ENCODE results near the gene PCCA. TPM values are rescaled to one million over a fixed set of nuclear protein-coding genes. Genes with fewer than 3 reads are reported as not detected.
"Not testable (repeated sequence)": the region's sequence is repeated elsewhere in the genome, so short reads cannot be mapped to it uniquely, and the experiment has no call there.

The PCCA gene
- total RNA-seq, 2 donors from 2014 or later = 10.9 to 12.6 TPM

DNA sequence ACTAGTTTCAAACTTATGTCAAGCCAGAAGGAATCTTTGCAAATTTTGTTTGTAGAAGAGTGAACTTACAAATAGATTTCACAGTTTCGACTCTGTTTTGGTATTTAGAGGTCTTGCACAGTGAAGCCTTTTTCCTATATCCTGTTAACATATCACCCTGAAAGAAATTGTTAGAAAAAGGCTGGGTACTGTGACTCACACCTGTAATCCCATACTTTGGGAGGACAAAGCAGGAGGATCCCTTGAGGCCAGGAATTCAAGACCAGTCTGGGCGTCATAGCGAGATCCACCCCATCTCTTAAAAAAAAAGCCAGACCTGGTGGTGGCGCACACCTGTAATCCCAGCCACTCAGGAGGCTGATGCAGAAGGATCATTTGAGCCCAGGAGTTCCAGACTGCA is 275.7 kb downstream of the PCCA start:
- ATAC-seq (no peak), DNase-seq (ENCODE audit: low spot score in 2 of 2) (no peak)
- H3K27ac Mint-ChIP-seq = no peak overlapping the region
- H3K9me3 Mint-ChIP-seq = no peaks in the 10 kb centered on the region
- H3K36me3 Mint-ChIP-seq = peaks cover 0 to 3% of the 10 kb centered on the region in 2 donors

DNA sequence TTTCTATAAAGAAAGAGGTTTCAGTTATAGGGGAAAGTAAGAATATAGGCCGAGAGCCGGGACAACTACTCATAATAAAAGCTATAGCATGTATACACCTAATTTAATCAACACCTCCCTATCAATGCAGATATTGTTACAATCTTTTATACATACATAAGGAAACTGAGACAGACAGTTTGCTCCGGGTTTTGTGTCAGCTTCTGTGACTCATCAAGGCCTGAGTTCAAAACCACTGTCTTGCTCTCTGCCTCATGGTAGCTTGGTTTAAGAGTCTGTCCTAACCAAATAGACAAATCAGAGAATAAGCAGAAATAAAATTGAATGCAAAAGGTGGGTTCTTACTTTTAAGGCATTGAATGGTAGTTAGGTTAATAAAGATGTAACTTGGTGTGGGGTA is 276.8 kb downstream of the PCCA start:
- ATAC-seq (peak; percentile 23 to 47), DNase-seq (ENCODE audit: low spot score in 2 of 2) (no peak)
- Mint-ChIP-seq H3K27ac (peak overlapping the region in 1 of 2 donors; percentile 2), H3K36me3 (peaks cover 0 to 4% of the 10 kb centered on the region in 2 donors), H3K9me3 (no peaks in the 10 kb centered on the region)

DNA sequence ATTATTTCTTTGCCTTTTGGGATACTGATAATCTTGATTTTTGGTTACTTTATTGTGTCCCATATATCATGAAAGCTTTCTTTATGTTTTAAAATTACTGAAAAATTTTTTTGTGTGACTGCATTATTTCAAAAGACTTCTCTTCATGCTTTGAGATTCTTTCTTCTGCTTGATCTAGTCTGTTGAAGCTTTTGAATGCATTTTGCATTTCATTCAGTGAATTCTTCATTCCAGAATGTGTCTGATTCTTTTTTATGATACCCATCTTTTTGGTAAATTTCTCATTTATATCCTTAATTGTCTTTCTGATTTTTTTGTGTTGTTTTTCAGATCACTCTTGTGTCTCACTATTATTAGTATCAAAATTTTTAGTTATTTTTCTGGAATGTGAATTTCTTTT is 289.6 kb downstream of the PCCA start:
- Mint-ChIP-seq H3K36me3 (peaks cover 44 to 46% of the 10 kb centered on the region in 2 donors), H3K27ac (no peak overlapping the region), H3K9me3 (peaks cover 17 to 25% of the 10 kb centered on the region in 2 donors)
- DNase-seq (ENCODE audit: low spot score in 2 of 2) (no peak), ATAC-seq (no peak)

DNA sequence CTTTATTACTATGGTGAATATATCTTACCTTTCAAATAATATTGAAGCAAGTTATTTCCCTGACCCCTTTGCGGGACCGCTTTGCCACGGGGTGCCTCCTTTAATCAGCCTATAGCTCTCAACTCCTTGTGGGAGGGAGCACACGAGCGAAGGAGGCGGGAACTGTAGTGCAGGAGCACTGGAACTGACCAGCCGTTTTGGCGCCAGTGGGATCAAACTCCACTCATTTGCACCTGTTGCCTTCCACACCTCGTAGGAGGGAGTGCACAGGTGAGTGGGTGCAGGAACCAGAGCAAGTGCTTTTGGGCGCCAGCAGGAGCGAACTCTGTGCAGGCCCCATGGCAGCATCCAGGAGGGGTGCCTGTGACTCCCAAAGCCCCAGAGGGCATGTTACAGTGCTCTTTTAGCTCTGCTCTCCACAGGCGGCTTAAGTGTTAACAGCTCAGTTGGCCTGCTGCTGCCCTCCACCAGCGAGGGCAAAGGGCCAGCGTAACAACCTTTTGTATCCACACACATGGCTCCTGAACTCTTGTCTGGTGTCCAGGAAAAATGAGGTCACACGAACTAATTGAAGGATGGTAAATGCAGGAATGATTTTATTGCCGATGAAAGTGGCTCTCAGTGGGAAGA is 292.8 kb downstream of the PCCA start:
- peaks cover 10 to 18% of the 10 kb centered on the region in 2 donors for H3K9me3 Mint-ChIP-seq
- no peak overlapping the region for H3K27ac Mint-ChIP-seq
- H3K36me3 Mint-ChIP-seq = peaks cover 26 to 28% of the 10 kb centered on the region in 2 donors
- ATAC-seq (no peak), DNase-seq (ENCODE audit: low spot score in 2 of 2) (no peak)

DNA sequence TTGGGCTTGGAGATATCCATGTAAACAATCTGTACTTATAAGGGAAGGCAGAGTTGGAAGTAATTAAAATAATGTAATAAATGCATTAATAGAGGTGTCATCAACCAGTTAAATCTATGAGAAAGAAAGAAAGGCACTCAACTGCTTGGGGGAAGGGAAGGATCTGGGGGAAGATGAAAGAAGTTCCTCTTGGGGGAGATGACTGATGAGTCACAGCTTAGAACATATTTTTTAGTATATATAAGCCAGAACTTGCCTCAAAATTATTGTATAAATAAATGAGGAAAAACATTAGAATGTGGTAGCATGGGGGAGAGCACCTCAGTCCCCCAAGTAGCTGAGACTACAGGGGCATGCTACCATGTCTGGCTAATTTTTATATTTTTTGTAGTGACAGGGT is 293.9 kb downstream of the PCCA start:
- ATAC-seq (no peak), DNase-seq (ENCODE audit: low spot score in 2 of 2) (no peak)
- H3K36me3 Mint-ChIP-seq = peaks cover 19 to 25% of the 10 kb centered on the region in 2 donors
- H3K27ac Mint-ChIP-seq = peak overlapping the region in 1 of 2 donors; percentile 1
- H3K9me3 Mint-ChIP-seq = peaks cover 5 to 17% of the 10 kb centered on the region in 2 donors

DNA sequence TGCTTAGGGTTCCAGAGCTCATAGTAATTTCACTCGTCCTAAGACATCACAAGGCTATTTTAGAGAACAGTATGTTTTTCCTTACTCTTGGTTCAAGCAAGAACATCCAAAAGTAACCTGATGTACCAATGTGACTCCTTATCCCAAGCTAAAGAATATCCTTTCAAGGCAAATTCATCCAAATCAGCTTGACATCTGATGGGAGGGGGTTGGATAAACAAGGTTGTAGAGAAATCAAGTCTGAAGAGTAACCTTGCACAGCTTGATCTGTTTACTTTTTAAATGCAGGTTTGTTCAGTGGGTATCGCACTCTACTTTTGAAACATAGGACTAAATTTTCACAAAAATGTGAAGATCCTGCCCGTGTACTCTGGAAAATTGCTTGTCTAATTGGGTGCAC is 298.5 kb downstream of the PCCA start:
- no peak overlapping the region for H3K27ac Mint-ChIP-seq
- H3K9me3 Mint-ChIP-seq = no peaks in the 10 kb centered on the region
- H3K36me3 Mint-ChIP-seq = peaks cover 0 to 10% of the 10 kb centered on the region in 2 donors
- no peak for ATAC-seq
- no peak for DNase-seq (ENCODE audit: low spot score in 2 of 2)

DNA sequence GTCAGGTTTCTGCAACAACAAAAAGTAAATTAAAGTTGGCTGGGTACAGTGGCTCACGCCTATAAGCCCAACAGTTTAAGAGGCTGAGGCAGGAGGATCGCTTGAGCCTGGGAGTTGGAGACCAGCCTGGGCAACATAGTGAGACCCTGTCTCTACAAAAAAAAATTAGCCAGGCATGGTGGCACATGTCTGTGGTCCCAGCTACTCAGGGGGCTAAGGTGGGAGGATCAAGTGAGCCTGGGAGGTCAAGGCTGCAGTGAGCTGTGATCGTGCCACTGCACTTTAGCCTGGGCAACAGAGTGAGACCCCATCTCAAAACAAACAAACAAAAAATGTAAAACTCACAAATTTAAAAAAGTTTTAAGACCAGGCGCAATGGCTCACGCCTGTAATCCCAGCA is 299.3 kb downstream of the PCCA start:
- H3K36me3 Mint-ChIP-seq = peaks cover 0 to 10% of the 10 kb centered on the region in 2 donors
- H3K9me3 Mint-ChIP-seq; DNase-seq (ENCODE audit: low spot score in 2 of 2); ATAC-seq; H3K27ac Mint-ChIP-seq: not testable (repeated sequence)

DNA sequence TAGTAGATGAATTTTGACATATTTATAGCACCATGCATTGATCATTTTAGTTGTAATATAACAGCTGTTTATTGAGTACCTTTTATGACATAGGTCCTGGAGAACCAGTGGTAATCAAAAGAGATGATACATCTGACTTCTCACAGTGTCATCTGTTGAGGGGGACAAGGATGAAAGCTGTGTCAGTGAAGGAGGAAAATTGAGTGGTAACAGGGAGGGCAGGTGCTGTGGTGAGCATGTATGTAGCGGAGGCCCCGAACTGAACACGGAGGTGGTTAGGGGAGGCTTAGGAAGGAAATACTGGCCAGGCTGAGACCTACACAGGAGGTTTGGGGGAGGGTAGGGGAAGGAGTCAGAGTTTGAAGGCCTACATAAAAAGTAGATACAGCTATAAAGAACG is 300.0 kb downstream of the PCCA start:
- peaks cover 0 to 10% of the 10 kb centered on the region in 2 donors for H3K36me3 Mint-ChIP-seq
- ATAC-seq (no peak), DNase-seq (ENCODE audit: low spot score in 2 of 2) (no peak)
- no peak overlapping the region for H3K27ac Mint-ChIP-seq
- H3K9me3 Mint-ChIP-seq = no peaks in the 10 kb centered on the region

DNA sequence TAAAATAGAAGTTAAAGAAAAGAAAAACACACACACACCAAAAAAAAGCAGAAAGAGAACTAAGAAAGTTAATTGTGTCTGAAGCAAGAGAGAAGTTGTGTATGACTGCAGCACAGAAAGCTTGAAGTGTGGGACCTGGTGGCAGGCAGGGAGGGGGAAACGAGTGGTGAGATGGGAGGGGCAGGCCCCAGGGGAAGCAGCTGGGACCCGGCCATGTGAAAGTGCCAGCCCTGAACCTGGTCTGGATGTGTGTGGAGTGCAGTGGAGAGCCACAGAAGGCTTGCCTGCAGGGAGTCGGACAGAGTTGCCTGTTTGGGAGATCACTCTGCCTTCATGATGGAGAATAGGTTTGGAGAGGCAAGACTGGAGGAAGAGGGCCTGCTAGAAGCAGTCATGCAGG is 300.7 kb downstream of the PCCA start:
- no peak for ATAC-seq
- DNase-seq (ENCODE audit: low spot score in 2 of 2) = no peak
- Mint-ChIP-seq H3K27ac (no peak overlapping the region), H3K36me3 (peaks cover 0 to 10% of the 10 kb centered on the region in 2 donors), H3K9me3 (no peaks in the 10 kb centered on the region)

DNA sequence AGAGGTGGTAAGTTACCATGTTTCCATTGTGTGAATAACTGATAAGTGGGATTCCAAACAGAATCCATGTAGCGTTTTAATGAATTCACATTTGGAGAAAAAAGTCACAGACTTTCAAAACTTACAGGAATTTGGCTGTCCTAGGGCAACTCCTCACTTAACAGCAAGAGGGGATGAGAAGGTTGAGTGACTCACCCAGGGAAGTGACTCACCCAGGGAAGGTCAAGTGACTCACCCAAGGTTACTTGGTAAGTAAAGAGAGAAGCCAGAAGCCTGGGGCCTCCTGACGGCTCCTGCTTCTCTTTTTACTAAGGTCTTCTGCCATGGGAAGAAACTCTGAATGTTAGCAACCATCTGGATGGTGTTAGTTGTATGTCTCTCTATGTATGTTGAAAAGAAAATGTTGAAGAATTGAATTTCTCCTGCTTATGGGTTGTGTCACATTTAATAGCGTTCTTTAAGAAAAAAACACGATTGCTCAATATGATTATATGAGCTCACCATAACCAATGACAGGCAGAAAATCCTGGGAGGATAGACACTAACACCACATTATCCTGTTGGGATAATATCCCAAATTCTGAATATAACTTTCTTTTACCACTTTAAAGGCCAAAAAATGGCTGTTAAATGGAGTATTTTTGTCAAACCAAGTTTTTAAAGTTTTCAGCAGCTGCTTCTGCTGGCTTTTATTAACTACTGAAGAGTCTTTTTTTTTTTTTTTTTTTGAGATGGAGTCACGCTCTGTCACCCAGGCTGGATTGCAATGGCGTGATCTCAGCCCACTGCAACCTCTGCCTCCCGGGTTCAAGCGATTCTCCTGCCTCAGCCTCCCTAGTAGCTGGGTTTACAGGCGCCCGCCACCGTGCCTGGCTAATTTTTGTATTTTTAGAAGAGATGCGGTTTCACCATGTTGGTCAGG is 304.1 kb downstream of the PCCA start:
- peak; percentile 74 to 99 for ATAC-seq
- peak overlapping the region; percentile 41 to 90 for H3K27ac Mint-ChIP-seq

DNA sequence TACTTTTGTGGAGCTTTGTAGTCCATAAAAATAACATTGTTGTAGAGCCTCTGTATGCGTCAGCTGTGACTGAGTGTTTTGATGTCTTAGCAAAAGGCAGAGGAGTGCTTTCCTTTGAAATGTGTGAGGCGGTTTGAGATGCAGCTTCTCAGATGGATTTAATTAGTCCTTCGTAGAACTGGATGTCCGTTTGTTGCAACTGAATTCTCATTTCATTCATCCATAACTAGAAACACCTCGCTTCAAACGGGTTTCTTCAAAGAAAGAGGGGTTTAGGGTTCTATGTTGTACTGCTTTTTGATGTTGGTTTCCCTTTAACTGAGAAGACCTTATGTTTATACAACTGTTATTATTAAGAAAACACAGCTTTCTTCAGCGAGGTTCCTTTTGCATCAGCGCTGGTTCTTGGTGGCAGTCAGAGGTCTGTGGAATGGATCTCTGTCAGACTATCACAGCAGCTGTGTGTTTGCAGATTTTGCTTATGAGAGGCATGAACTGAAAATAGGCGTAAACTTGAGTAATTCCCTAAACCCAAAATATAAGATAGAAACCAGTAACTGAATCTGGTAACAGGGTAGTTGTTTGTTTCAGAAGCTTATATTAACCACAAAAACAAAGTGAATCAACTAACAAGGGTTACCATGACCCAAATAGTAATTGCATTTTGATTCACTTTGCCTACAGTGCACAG is 305.3 kb downstream of the PCCA start:
- H3K27ac Mint-ChIP-seq = peak overlapping the region; percentile 41 to 90

More for the DNA sequence above, 304.1 kb downstream of the PCCA start:
- no peaks in the 10 kb centered on the region for H3K9me3 Mint-ChIP-seq
- H3K36me3 Mint-ChIP-seq = peaks cover 0 to 4% of the 10 kb centered on the region in 2 donors
- DNase-seq (ENCODE audit: low spot score in 2 of 2) = peak in 1 of 2 donors; percentile 61

DNA sequence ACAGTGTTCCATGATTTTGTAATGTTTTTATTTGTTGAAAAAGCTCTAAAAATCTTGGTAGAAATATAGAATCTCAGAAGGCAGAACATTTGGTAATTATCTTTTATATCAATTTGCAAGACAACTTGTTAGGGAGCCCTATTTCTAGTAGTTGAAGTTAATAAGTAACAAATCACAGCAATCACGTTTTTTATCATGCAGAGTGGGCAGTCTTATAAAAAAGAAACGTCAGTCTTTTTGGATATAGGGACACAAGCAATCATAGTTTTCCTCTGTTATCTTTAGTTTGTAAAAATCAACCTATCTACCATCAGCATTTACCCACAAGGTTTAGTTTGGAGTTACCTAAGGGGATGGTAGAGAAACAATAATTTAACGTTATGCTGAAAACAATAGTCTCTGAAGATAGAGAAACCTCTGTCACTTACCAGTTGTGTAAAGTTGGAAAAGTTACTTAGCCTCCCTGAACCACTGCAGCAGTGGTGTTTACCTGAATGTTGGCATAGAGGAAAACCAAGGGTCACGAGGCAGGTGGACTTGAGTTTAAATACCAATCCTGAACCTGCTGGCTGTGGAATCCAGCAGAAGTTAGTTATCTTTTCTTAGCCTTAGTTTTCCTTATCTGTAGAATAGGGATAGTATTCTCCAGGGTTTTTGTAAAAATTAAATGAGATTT is 306.9 kb downstream of the PCCA start:
- DNase-seq (ENCODE audit: low spot score in 2 of 2) = no peak
- Mint-ChIP-seq H3K9me3 (no peaks in the 10 kb centered on the region), H3K27ac (no peak overlapping the region), H3K36me3 (peaks cover 4 to 9% of the 10 kb centered on the region in 2 donors)
- no peak for ATAC-seq

More for the DNA sequence above, 305.3 kb downstream of the PCCA start:
- Mint-ChIP-seq H3K9me3 (no peaks in the 10 kb centered on the region), H3K36me3 (peaks cover 0 to 4% of the 10 kb centered on the region in 2 donors)
- DNase-seq (ENCODE audit: low spot score in 2 of 2) (peak in 1 of 2 donors; percentile 43), ATAC-seq (peak; percentile 39 to 85)

DNA sequence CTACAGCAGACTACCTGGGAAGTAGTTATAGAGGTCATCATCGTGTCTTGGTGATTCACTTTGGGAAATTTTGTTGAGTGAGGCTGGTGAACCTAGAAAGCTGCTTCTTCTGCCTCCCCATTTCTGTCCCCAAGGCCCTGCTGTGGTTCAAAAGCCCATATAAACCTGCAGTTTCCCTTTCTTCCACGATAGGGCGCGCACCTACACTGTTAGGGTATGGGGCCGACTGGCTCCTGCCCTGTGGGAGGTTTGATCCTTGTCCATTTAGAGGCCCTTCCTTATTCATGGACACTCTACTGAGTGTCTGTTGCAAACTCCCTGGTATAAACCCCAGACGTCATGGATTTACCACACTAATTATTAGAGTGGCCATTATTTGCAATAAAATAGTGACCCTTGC is 307.9 kb downstream of the PCCA start:
- ATAC-seq (no peak), DNase-seq (ENCODE audit: low spot score in 2 of 2) (no peak)
- Mint-ChIP-seq H3K27ac (peak overlapping the region in 1 of 2 donors; percentile 30), H3K9me3 (no peaks in the 10 kb centered on the region), H3K36me3 (peaks cover 9% of the 10 kb centered on the region in 2 donors)

DNA sequence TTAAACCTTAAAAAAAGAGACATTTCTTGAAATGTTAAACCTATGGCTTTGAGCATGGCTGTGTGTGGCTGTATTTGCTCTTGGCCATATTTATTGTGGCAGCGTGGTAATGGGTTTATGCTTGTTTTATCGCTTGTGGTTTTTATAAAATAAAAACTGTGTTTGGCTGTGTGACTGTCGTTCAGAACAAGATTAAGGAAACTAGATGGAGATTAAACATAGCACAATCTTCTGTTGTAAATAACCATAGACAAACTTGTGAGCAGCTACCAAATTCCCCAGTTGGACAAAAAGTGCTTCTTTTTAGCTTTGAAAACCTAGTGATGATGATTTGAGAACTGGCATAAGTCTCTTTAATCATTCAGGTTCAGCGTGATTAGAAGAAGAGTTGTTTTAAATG is 308.7 kb downstream of the PCCA start:
- no peak for DNase-seq (ENCODE audit: low spot score in 2 of 2)
- peaks cover 10 to 13% of the 10 kb centered on the region in 2 donors for H3K36me3 Mint-ChIP-seq
- no peak for ATAC-seq
- peaks cover 3% of the 10 kb centered on the region in 2 donors for H3K9me3 Mint-ChIP-seq
- H3K27ac Mint-ChIP-seq = peak overlapping the region in 1 of 2 donors; percentile 30

DNA sequence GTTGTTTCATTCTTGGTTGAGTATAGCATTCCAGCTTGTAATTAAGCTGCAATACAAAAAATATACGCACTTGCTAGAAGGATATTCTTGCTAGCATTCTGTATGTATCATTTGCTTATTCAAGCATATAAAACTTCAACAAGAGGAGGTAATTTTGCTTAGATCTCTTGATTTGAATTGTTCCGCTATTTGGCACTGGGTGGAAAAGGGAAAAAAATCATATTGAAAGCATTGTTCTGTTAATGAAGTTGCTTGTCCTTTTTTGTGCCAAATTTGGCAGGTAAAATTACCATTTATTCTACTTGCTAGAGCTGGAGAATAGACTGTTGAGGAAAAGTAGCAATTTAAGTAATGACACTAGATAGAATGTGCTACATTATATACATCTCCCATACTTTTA is 309.5 kb downstream of the PCCA start:
- no peak for ATAC-seq
- Mint-ChIP-seq H3K9me3 (peaks cover 10% of the 10 kb centered on the region in 2 donors), H3K36me3 (peaks cover 17 to 20% of the 10 kb centered on the region in 2 donors), H3K27ac (no peak overlapping the region)
- no peak for DNase-seq (ENCODE audit: low spot score in 2 of 2)

DNA sequence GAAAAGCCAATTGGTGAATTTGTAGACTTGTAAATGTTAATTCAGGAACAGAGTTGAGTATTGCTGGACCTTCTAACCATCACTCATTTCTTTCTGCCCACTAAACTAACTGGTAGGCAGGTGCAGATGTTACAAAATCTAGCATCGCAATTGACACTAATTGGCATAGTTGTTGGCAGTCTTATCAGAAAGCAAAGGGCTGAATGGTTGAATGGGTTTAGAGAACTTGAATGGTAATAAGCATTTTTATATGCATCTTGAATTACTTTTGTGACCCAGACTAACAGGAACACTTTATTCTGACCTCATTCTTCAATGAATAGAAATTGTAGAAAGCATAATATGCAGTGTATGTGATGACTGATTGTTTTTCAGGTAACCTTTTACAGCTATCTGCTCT is 310.6 kb downstream of the PCCA start:
- peaks cover 26 to 29% of the 10 kb centered on the region in 2 donors for H3K36me3 Mint-ChIP-seq
- ATAC-seq (no peak), DNase-seq (ENCODE audit: low spot score in 2 of 2) (no peak)
- H3K27ac Mint-ChIP-seq = no peak overlapping the region
- H3K9me3 Mint-ChIP-seq = peaks cover 12 to 20% of the 10 kb centered on the region in 2 donors
